PC-9 (cell line): Measurements from ENCODE around the gene PLEKHA7. TPM values are rescaled to one million over a fixed set of nuclear protein-coding genes. Genes with fewer than 3 reads are reported as not detected.
A peak's percentile ranks its signal among the peaks of the same experiment; 100 is the strongest.

Experiments used
- BruUV-seq: library from RNA; stranded (reverse); fragments of 400-500 nt; replicated peaks from 2 replicates; lab custom pipeline; 2021; lab: Mats Ljungman, UMichigan
- CTCF ChIA-PET: fragments of 300-600 bp; sonication (Branson Sonifier 250); formaldehyde crosslinking; loops from one replicate; lab custom pipeline; 2022; ENCODE audit warnings: antibody characterized with exemption; lab: Charles Lee
- POLR2A ChIA-PET: fragments of 300-600 bp; sonication (Branson Sonifier 250); formaldehyde crosslinking; loops from one replicate; lab custom pipeline; 2022; ENCODE audit warnings: antibody characterized with exemption; ENCODE audit not compliant: unreplicated experiment; lab: Charles Lee
- DNase-seq, 2 experiments: peaks; one replicate each; pipeline versions ENCODE4 v3.0.0 to v3.0.0-alpha.2; 2015 to 2022; ENCODE audit warnings: mixed read lengths in 1 of 2
- H2AFZ ChIP-seq: fragments of 200-600 bp; sonication (generic); 2 replicates; pipeline ENCODE4 v1.8.1; 2017; ENCODE audit warnings: antibody characterized with exemption
- H3F3A ChIP-seq: fragments of 200-600 bp; sonication (generic); 2 replicates; pipeline ENCODE4 v1.8.1; 2017; ENCODE audit warnings: antibody characterized with exemption, mild to moderate bottlenecking, low read depth; ENCODE audit not compliant: insufficient read depth
- H3K27ac ChIP-seq: fragments of 200-600 bp; sonication (generic); 2 replicates; pipeline ENCODE4 v1.6.1; 2016; ENCODE audit warnings: mixed run types
- H3K27me3 ChIP-seq: fragments of 200-600 bp; sonication (generic); 2 replicates; pipeline ENCODE4 v1.6.1; 2016; ENCODE audit warnings: low read depth, mixed run types; ENCODE audit not compliant: insufficient read depth
- H3K36me3 ChIP-seq: fragments of 200-600 bp; sonication (generic); 2 replicates; pipeline ENCODE4 v1.6.1; 2016; ENCODE audit warnings: low read depth, mixed run types
- H3K4me1 ChIP-seq: fragments of 200-600 bp; sonication (generic); replicated peaks from 2 replicates; pipeline ENCODE4 v1.6.1; 2016; ENCODE audit warnings: mixed run types; ENCODE audit not compliant: insufficient read depth
- H3K4me2 ChIP-seq: fragments of 200-600 bp; sonication (generic); 2 replicates; pipeline ENCODE4 v1.6.1; 2017; ENCODE audit warnings: mixed run types
- H3K4me3 ChIP-seq: fragments of 200-600 bp; sonication (generic); 2 replicates; pipeline ENCODE4 v1.6.1; 2016; ENCODE audit warnings: mixed run types
- H3K79me2 ChIP-seq: fragments of 200-600 bp; sonication (generic); 2 replicates; pipeline ENCODE4 v1.6.1; 2017; ENCODE audit warnings: low read depth, mixed run types
- H3K9me2 ChIP-seq: fragments of 200-600 bp; sonication (generic); 2 replicates; pipeline ENCODE4 v1.8.1; 2017; ENCODE audit warnings: mild to moderate bottlenecking; ENCODE audit not compliant: insufficient read depth
- H3K9me3 ChIP-seq: fragments of 200-600 bp; sonication (generic); 2 replicates; pipeline ENCODE4 v1.8.1; 2016; ENCODE audit warnings: low read depth; ENCODE audit not compliant: insufficient read depth
- H4K20me1 ChIP-seq: fragments of 200-600 bp; sonication (generic); 2 replicates; pipeline ENCODE4 v1.8.1; 2017; ENCODE audit not compliant: insufficient read depth
- EZH2 ChIP-seq: fragments of 200-600 bp; sonication (generic); IDR thresholded peaks from 2 replicates; pipeline ENCODE4 v1.8.0; 2017; ENCODE audit warnings: antibody characterized with exemption, low read depth
- intact Hi-C: fragments of 100-400 bp; cut with micrococcal nuclease; formaldehyde crosslinking; loops from one replicate; pipeline ENCODE4 v1.10.0; 2022; ENCODE audit not compliant: unreplicated experiment
- total RNA-seq: library from RNA; stranded (reverse); gene quantifications from 2 replicates; pipeline ENCODE4 v1.2.3, GENCODE V29; 2021
- TF ChIP-seq, protein P1 (sequence below): fragments of 200-600 bp; sonication (generic); conservative IDR thresholded peaks from 2 replicates; pipeline ENCODE4 v1.6.1; 2017; ENCODE audit warnings: mixed run types, antibody characterized with exemption, mild to moderate bottlenecking, moderate library complexity

PLEKHA7 gene
- total RNA-seq, 1 experiment from 2014 or later: 26.9 TPM

- Histone ChIP-seq H3F3A (peaks cover 9% of the 10 kb centered on the region; the same call in 1 of the 2 replicates), H3K4me3 (no peak overlapping the region), H4K20me1 (no peaks in the 10 kb centered on the region), H3K79me2 (no peaks in the 10 kb centered on the region), H2AFZ (no peak overlapping the region), H3K9me3 (no peaks in the 10 kb centered on the region), H3K9me2 (no peaks in the 10 kb centered on the region), H3K4me1 (peaks cover 21% of the 10 kb centered on the region), H3K27me3 (no peaks in the 10 kb centered on the region), H3K27ac (no peak overlapping the region), H3K4me2 (no peak overlapping the region), H3K36me3 (no peaks in the 10 kb centered on the region)
- CTCF ChIA-PET: no interaction called here
- POLR2A ChIA-PET: no interaction called here
- intact Hi-C loops: no loop called here
- DNase-seq: no peak
- no peak for TF ChIP-seq EZH2
- TF ChIP-seq, protein P1, sequence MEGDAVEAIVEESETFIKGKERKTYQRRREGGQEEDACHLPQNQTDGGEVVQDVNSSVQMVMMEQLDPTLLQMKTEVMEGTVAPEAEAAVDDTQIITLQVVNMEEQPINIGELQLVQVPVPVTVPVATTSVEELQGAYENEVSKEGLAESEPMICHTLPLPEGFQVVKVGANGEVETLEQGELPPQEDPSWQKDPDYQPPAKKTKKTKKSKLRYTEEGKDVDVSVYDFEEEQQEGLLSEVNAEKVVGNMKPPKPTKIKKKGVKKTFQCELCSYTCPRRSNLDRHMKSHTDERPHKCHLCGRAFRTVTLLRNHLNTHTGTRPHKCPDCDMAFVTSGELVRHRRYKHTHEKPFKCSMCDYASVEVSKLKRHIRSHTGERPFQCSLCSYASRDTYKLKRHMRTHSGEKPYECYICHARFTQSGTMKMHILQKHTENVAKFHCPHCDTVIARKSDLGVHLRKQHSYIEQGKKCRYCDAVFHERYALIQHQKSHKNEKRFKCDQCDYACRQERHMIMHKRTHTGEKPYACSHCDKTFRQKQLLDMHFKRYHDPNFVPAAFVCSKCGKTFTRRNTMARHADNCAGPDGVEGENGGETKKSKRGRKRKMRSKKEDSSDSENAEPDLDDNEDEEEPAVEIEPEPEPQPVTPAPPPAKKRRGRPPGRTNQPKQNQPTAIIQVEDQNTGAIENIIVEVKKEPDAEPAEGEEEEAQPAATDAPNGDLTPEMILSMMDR: no peak
- no TSS peak for BruUV-seq
Observed at GRCh38 chr11:16825101-16825500, 189.1 kb downstream of the PLEKHA7 start.

- intact Hi-C loops: loop anchor here (1.0 to 5.0 kb wide), 3 partner anchors 63 to 243 kb away; no protein-coding TSS in a partner anchor
- Histone ChIP-seq H3K27ac (peak overlapping the region; percentile 47), H3K4me1 (peaks cover 30% of the 10 kb centered on the region), H2AFZ (no peak overlapping the region), H3K4me3 (no peak overlapping the region), H3K27me3 (no peaks in the 10 kb centered on the region), H3K9me2 (no peaks in the 10 kb centered on the region), H3K9me3 (no peaks in the 10 kb centered on the region), H3K79me2 (peaks cover 4% of the 10 kb centered on the region; the same call in 1 of the 2 replicates), H3K36me3 (no peaks in the 10 kb centered on the region), H3F3A (peaks cover 9% of the 10 kb centered on the region; the same call in 1 of the 2 replicates), H4K20me1 (no peaks in the 10 kb centered on the region), H3K4me2 (peak overlapping the region; percentile 40)
- ChIA-PET POLR2A (interaction anchor here (0.7 to 0.8 kb wide), 3 partner anchors 10 to 192 kb away, joined by 3 read pairs; no protein-coding TSS in a partner anchor), CTCF (interaction anchor here (0.6 to 1.8 kb wide), 6 partner anchors 9 to 243 kb away, joined by 3 to 14 read pairs (median 5); no protein-coding TSS in a partner anchor)
- no TSS peak for BruUV-seq
- TF ChIP-seq EZH2: no peak
- TF ChIP-seq, protein P1: peak; percentile 81
- peak; percentile 58 to 78 for DNase-seq
Observed at GRCh38 chr11:16820324-16821092, 193.7 kb downstream of the PLEKHA7 start.

GRCh38 chr11:16818284-16818683 lies 195.9 kb downstream of the PLEKHA7 start:
- peaks cover 30% of the 10 kb centered on the region for H3K4me1 ChIP-seq
- H3K27ac ChIP-seq: no peak overlapping the region
- no peaks in the 10 kb centered on the region for H4K20me1 ChIP-seq
- no peak for TF ChIP-seq EZH2
- TF ChIP-seq, protein P1: no peak
- H3K4me2 ChIP-seq: no peak overlapping the region
- H3K9me3 ChIP-seq: no peaks in the 10 kb centered on the region
- peaks cover 9% of the 10 kb centered on the region; the same call in 1 of the 2 replicates for H3F3A ChIP-seq
- CTCF ChIA-PET: no interaction called here
- POLR2A ChIA-PET: no interaction called here
- H2AFZ ChIP-seq: no peak overlapping the region
- H3K9me2 ChIP-seq: no peaks in the 10 kb centered on the region
- no peaks in the 10 kb centered on the region for H3K36me3 ChIP-seq
- no peak overlapping the region for H3K4me3 ChIP-seq
- peaks cover 4% of the 10 kb centered on the region; the same call in 1 of the 2 replicates for H3K79me2 ChIP-seq
- no peaks in the 10 kb centered on the region for H3K27me3 ChIP-seq
- BruUV-seq: no TSS peak
- no peak for DNase-seq
- intact Hi-C loops: no loop called here
